GM06990 (cell line): ENCODE results near the gene ZNRF1.

Experiments
- DNase-seq: peaks from one replicate; pipeline ENCODE4 v3.0.0-alpha.2; 2011; ENCODE audit not compliant: insufficient read length; ENCODE audit errors: extremely low read depth
- H3K27me3 ChIP-seq: replicated peaks from 2 replicates; pipeline ENCODE4 v1.6.0; 2011; ENCODE audit warnings: low read length; ENCODE audit not compliant: control insufficient read depth, insufficient read depth
- H3K36me3 ChIP-seq: 2 replicates; pipeline ENCODE4 v1.5.1; 2011; ENCODE audit warnings: low read length; ENCODE audit not compliant: control insufficient read depth, insufficient read depth
- H3K4me3 ChIP-seq: replicated peaks from 2 replicates; pipeline ENCODE4 v1.5.1; 2011; ENCODE audit warnings: low read depth, mild to moderate bottlenecking, control low read depth, low read length
- TF ChIP-seq, protein P1 (sequence below): IDR thresholded peaks from 2 replicates; pipeline ENCODE4 v1.5.1; 2011; ENCODE audit warnings: low read length, control low read depth, mild to moderate bottlenecking, inconsistent platforms; ENCODE audit not compliant: insufficient read depth, poor library complexity, severe bottlenecking

Gene ZNRF1

DNA sequence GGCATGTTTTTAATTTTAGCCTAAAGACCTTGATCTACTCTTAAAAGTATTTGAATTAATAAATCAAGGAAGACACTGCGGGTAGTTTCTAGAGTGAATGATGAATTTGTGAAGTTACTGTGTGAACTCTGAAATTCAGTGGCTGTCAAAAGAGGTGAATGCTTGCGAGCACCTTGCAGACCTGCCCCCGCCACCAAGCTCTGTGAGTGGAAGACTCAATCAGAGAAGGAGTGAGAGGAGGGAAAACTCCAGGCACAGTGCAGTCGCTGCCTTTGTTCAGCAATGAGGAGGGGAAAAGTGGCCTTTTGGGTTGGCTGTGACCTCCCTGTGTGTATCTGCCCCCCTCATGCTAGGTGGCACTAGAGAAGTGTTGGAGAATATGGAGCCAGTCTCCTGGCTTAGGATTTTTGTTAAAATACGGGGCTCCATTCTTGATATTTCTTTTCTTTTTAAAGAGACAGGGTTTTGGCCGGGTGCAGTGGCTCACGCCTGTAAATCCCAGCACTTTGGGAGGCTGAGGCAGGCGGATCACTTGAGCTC lies 64.8 kb downstream of the ZNRF1 start:
- H3K4me3 ChIP-seq, result no peak overlapping the region
- DNase-seq, result no peak
- TF ChIP-seq, protein P1, sequence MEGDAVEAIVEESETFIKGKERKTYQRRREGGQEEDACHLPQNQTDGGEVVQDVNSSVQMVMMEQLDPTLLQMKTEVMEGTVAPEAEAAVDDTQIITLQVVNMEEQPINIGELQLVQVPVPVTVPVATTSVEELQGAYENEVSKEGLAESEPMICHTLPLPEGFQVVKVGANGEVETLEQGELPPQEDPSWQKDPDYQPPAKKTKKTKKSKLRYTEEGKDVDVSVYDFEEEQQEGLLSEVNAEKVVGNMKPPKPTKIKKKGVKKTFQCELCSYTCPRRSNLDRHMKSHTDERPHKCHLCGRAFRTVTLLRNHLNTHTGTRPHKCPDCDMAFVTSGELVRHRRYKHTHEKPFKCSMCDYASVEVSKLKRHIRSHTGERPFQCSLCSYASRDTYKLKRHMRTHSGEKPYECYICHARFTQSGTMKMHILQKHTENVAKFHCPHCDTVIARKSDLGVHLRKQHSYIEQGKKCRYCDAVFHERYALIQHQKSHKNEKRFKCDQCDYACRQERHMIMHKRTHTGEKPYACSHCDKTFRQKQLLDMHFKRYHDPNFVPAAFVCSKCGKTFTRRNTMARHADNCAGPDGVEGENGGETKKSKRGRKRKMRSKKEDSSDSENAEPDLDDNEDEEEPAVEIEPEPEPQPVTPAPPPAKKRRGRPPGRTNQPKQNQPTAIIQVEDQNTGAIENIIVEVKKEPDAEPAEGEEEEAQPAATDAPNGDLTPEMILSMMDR, result no peak

DNA sequence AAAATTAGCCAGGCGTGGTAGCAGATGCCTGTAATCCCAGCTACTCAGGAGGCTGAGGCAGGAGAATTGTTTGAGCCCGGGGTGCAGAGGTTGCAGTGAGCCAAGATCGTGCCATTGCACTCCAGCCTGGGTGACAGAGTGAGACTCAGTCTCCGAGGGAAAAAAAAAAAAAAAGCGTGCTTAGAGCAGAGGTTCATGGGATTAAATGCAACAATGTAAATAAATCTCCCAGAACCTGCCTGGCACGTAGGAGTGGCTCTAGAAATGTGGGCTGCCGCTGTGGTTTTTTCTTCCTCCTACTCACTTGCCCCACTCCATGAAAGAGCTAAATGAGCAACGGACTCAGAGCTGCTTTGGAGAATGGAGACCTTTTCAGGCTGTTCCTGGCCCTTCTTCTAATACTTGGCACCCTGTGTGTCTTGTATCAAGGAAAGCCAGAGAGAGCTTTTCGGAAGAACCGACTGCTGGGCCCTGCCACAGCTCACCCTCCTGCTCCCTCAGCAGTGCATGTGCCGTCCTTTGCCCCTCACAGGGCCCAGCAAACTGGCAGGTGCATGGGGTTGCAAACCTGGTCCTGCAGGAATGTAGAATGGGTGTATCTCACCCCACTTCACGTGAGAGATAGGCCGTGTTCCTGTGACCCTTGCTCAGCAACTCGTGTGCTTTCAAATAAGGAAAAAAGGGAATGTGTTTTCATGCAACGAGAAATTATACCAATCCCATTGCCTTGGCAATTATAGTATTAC lies 65.8 kb downstream of the ZNRF1 start:
- no peak for DNase-seq
- no peaks in the 10 kb centered on the region for H3K27me3 ChIP-seq
- TF ChIP-seq, protein P1, result no peak
- H3K4me3 ChIP-seq, result no peak overlapping the region
- no peaks in the 10 kb centered on the region for H3K36me3 ChIP-seq

More for the DNA sequence above, 64.8 kb downstream of the ZNRF1 start:
- Histone ChIP-seq H3K27me3 (no peaks in the 10 kb centered on the region), H3K36me3 (no peaks in the 10 kb centered on the region)

DNA sequence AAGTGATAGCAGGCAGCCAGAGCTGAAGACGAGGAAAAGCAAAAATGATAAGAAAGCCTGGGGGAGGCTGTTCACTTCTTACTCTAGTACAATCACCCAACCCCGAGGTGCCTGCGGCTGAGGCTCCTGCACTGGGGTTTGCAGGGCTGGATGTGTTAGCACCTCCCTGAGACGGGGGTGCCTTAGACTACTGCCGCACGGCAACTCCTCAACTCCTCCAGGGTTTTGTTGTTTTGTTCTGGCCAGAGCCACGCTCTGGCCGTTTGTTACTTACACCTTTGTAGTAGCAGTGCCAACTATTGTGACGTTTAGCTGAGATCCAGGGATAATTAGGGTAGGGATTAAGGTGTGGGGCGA lies 66.3 kb downstream of the ZNRF1 start:
- TF ChIP-seq, protein P1, result no peak
- no peaks in the 10 kb centered on the region for H3K27me3 ChIP-seq
- H3K4me3 ChIP-seq, result no peak overlapping the region
- no peak for DNase-seq
- H3K36me3 ChIP-seq, result no peaks in the 10 kb centered on the region

DNA sequence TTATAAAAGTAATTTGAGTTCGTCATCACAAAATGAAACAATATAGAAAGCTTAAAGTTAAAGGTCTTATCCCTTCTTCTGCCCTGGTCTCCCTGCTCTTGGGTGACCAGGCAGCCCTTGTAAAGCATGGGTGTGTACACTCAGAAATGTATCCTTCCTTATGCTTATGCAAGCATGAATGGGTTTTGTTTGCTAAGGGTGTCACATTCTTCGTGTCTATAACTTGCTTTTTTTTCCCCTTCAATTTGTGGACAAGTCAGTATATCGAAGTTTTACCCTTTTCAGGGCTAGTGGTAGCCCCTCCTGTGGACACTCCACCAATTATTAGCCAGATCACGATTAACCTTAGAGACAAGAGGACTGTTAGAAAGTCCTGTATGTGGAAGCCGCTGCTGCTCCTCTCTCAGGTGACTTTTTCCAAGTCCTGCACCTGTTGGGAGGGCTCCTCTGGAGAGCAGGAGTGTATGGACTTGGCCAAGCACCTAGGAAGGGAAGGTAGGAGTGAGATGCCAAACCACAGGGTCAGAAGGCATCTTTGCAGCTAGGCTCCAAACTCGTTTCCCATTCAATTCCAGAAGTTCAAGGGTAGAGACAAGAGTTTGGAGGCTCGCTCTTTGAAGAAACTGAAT lies 66.8 kb downstream of the ZNRF1 start:
- TF ChIP-seq, protein P1, result no peak
- no peaks in the 10 kb centered on the region for H3K27me3 ChIP-seq
- H3K36me3 ChIP-seq, result no peaks in the 10 kb centered on the region
- no peak overlapping the region for H3K4me3 ChIP-seq
- DNase-seq, result no peak

DNA sequence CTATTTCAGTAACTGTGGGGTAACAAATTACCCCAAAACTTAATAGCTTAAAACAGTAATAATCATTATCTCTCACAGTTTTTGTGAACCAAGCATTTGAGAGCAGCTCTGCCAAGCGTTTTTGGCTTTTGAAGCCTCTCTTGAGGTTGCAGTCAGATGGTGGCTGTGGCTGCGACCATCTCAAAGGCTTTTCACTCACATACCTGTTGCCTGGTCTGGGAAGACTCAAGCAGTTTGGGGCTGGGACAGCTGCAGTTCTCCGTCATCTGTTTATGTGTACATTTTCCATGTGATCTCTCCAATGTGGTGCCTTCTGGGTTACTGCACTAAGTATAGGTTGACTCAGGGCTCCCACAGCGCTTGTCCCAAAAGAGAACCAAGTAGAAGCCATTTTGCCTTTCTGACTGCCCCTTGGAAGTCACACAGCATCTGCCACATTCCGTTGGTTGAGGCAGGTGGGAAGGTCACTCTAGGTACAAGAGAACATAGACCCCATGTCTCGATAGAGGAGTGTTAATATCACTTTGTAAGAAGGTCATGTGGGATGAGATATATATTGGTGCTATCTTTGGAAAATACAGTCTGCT lies 68.1 kb downstream of the ZNRF1 start:
- DNase-seq, result no peak
- Histone ChIP-seq H3K4me3 (no peak overlapping the region), H3K36me3 (no peaks in the 10 kb centered on the region), H3K27me3 (no peaks in the 10 kb centered on the region)
- TF ChIP-seq, protein P1, result no peak
